ENCODE data around the gene PAF1. TPM values are rescaled to one million over a fixed set of nuclear protein-coding genes. Genes with fewer than 3 reads are reported as not detected.
A peak's percentile ranks its signal among the peaks of the same experiment; 100 is the strongest.

PAF1 gene
- total RNA-seq, 1 experiment from 2014 or later: 38.0 TPM

DNA sequence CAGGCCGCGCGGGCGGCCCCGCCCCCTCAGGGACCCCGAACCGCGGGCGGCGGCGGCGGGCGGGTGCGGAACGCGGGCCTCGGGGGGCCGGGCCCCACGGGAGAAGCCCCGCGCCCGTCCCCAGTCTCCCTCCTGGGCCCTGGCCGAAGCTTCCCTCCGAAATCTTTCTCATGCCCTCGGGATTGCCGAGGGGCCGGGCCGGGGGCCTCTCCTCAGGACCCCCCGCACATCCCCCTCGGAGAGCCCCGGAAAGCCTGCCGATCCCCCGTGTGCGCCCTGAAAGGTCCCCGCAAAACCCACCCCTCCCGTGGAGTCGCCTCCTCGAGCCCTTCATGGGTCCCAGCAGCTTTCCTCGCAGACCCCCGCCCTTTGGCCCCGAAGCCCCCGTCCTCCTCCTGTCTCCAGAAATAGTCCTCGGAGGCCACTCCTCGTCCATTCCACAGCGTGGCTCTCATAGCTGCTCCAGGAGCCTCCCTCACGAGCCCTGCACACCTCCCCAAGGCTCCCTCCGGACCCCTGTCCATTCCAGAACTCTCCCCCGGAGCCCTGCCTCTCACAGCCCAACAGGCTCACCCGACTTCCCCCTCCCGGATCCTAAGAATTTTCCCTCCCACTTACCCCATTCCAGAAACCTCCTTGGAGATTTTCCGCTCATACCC, 48.1 kb downstream of the PAF1 start:
- H3K79me2 ChIP-seq (ENCODE audit: insufficient read depth, low read length): no peaks in the 10 kb centered on the region; the same call in 1 of the 2 replicates
- peaks cover 2 to 28% (median 11%) of the 10 kb centered on the region in 3 experiments for H3K36me3 Mint-ChIP-seq (ENCODE audit: insufficient read depth in 1 of 3, low read depth in 3 of 3)
- no peak overlapping the region for H4K8ac ChIP-seq (replicated peaks; ENCODE audit: insufficient read length, low read depth, low read length)
- no peak overlapping the region for H2BK12ac ChIP-seq (ENCODE audit: insufficient read length, low read depth, low read length)
- no peaks in the 10 kb centered on the region for H3K4me1 ChIP-seq (ENCODE audit: insufficient read depth, low read length)
- H3K4ac ChIP-seq (ENCODE audit: low read depth, low read length): no peak overlapping the region
- peaks cover 25 to 26% of the 10 kb centered on the region in 2 experiments for H3K4me1 Mint-ChIP-seq
- peak overlapping the region; percentile 88 for H3K9ac ChIP-seq (ENCODE audit: extremely low read depth, insufficient read length, low read length)
- no peak overlapping the region for H3K27ac ChIP-seq (ENCODE audit: insufficient read length, low read depth, low read length)
- peak overlapping the region; percentile 74 for H3K14ac ChIP-seq (ENCODE audit: insufficient read depth, low read length)
- no peak overlapping the region for H3K23ac ChIP-seq (ENCODE audit: insufficient read length, low read depth, low read length)
- H3K4me2 ChIP-seq (ENCODE audit: insufficient read depth, insufficient read length, low read length): peak overlapping the region; percentile 86
- H3K9me3 Mint-ChIP-seq: no peaks in the 10 kb centered on the region; a peak in 1 of 5 replicates
- WGBS (ENCODE audit: extremely low coverage, insufficient read length, low lambda C conversion rate): no CpG with 5 or more reads among the region's 51 CpGs
- TF ChIP-seq CTCF (conservative IDR thresholded peaks at IDR 0.05): no peak
- no peak for DNase-seq
- H4K91ac ChIP-seq (ENCODE audit: insufficient read length, low read depth, low read length): no peak overlapping the region
- peaks cover 14% of the 10 kb centered on the region for H3K23me2 ChIP-seq (ENCODE audit: insufficient read length, low read depth, low read length, poor library complexity, severe bottlenecking)
- H2BK20ac ChIP-seq (ENCODE audit: low read depth, low read length, poor library complexity, severe bottlenecking): no peak overlapping the region
- H2BK5ac ChIP-seq (ENCODE audit: insufficient read length, low read length): no peak overlapping the region
- H3T11ph ChIP-seq (ENCODE audit: low read length): no peak overlapping the region
- H4K5ac ChIP-seq (ENCODE audit: insufficient read length, low read depth, low read length): no peak overlapping the region
- H2BK15ac ChIP-seq (ENCODE audit: low read depth, low read length): no peak overlapping the region
- no peaks in the 10 kb centered on the region for H4K20me1 ChIP-seq (ENCODE audit: control insufficient read depth, insufficient read depth, insufficient read length)
- H2AK5ac ChIP-seq (ENCODE audit: insufficient read length, low read length): no peak overlapping the region
- no peak overlapping the region for H2BK120ac ChIP-seq (ENCODE audit: low read depth, low read length, poor library complexity, severe bottlenecking)
- no peak overlapping the region for H3K18ac ChIP-seq (ENCODE audit: insufficient read length, low read depth, low read length)
- H3K9me3 ChIP-seq (ENCODE audit: control insufficient read depth, low read depth, low read length): no peaks in the 10 kb centered on the region
- H3K4me3 Mint-ChIP-seq: peak overlapping the region; percentile 92 to 93
- no peak overlapping the region for H2AFZ ChIP-seq (ENCODE audit: low read length)
- no peak overlapping the region for H3K56ac ChIP-seq (ENCODE audit: insufficient read length, low read depth, low read length)
- peaks cover 16% of the 10 kb centered on the region for H3K27me3 Mint-ChIP-seq (ENCODE audit: low read depth)
- no peaks in the 10 kb centered on the region for H3K27me3 ChIP-seq (ENCODE audit: insufficient read depth, low read length)
- peak overlapping the region in 2 of 3 experiments; percentile 62 to 91; a peak in 2 of 7 replicates for H3K27ac Mint-ChIP-seq
- H3K79me1 ChIP-seq (ENCODE audit: insufficient read depth, low read depth, low read length, poor library complexity, severe bottlenecking): peaks cover 9% of the 10 kb centered on the region
